DMS114 treated with DMSO at 0.1 percent for 48 hours (cell line): ENCODE data around the gene CNTN1.
"Not testable (repeated sequence)": the region's sequence is repeated elsewhere in the genome, so short reads cannot be mapped to it uniquely, and the experiment has no call there.

Experiments
- DNase-seq: peaks from one replicate; lab custom pipeline; 2025; ENCODE audit not compliant: unreplicated experiment; lab: John Stamatoyannopoulos, UW

CNTN1 gene

DNA sequence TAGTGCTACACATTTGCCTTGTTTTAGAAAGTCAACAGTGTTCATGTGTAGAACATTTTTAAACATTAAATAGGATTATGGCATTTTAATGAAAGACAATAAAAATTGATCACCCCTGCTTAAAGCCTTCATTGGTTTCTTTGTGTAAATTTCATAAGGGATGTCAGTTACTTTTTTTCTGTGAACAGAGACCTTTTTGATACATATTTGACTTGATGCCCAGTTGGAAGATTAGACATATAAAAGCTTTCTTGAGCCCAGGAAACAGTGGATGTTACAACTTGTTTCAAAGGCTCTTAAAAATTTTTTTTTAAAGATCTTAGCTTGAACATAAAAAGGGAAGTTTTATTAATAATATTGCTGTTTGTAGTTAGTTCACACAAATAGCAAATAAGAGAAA, 327.2 kb downstream of the CNTN1 start:
- no peak for DNase-seq

- no peak for DNase-seq
Measured at GRCh38 chr12:41023836-41024235, 331.6 kb downstream of the CNTN1 start.

DNA sequence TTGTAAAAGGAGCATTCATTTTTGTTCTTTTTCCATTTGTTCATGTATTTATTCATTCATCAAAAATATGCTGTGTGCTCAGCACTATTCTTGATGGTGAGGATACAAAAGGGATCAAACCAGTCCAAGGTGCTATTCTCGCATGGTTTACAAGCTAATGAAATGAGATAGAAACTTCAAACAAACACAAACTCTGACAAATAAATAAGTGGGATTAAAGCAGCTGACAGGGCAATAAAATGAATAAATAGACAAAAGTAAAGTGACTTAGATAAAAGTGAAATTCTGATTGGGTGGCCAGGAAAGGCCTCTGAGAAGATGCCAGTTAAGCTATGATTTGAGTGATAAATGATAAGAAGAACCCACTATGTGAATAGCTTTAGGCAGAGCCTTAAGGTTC, 333.9 kb downstream of the CNTN1 start:
- no peak for DNase-seq

- no peak for DNase-seq
Measured at GRCh38 chr12:41032386-41032785, 340.1 kb downstream of the CNTN1 start.

- no peak for DNase-seq
Measured at GRCh38 chr12:41034686-41035085, 342.4 kb downstream of the CNTN1 start.

- DNase-seq = no peak
Measured at GRCh38 chr12:41039461-41039860, 347.2 kb downstream of the CNTN1 start.

GRCh38 chr12:41045509-41045908, 353.3 kb downstream of the CNTN1 start:
- DNase-seq = peak; percentile 37

DNA sequence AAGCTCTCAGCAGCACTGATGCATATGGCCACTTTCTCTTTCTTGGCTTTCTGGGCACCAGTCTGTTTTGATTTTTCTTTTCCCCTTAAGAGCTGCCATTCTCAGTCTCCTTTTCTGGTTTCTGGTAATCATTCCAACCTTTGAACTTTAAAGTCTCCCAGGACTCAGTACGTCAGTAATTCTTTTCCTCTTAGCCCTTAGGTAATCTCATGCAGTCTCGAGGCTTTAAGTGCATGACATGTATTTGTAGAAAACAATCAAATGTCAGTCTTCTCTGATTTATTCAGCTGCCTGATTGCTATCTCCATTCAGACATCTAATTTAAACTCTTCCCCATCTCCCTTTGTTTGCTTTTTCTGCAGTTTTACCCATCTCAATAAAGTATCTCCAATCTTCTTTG, 356.8 kb downstream of the CNTN1 start:
- no peak for DNase-seq

- no peak for DNase-seq
Measured at GRCh38 chr12:41051954-41052353, 359.7 kb downstream of the CNTN1 start.

GRCh38 chr12:41052441-41052840, 360.2 kb downstream of the CNTN1 start:
- DNase-seq = no peak

- no peak for DNase-seq
Measured at GRCh38 chr12:41053046-41053445, 360.8 kb downstream of the CNTN1 start.

DNA sequence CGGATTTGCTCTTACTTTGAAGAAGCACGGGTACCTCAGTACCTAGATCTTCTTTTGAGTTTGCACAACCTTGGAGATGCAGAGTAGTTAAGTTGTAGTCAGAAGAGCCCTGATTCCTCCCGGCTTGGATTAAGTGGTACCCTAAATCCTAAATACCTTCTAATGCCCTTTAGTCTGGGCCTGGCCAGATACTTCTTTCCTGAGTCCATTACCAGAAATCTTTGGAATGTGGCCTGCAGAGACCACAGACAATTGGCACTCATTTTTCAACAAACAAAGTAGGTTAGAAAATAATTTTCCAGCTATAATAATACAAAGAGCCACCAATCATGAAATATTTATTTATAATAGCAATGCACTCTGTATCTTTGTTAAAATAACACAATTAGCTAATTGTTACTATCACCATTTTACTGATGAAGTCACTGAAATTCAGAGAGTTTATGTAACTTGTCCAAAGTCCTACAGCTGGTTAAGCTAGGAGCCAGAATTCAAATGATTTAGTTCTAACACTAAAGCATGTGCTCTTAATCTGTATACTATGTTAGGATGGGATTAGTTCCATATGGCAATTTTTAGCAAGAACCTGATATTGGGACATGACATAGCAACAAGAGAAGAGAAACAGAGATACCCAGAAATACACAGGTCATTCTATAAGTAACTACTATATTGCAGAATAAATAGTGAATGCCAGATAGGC, 363.8 kb downstream of the CNTN1 start:
- DNase-seq = peak; percentile 66

- no peak for DNase-seq
Measured at GRCh38 chr12:41058266-41058665, 366.0 kb downstream of the CNTN1 start.

- no peak for DNase-seq
Measured at GRCh38 chr12:41061192-41061591, 369.0 kb downstream of the CNTN1 start.

- DNase-seq = no peak
Measured at GRCh38 chr12:41064411-41064810, 372.2 kb downstream of the CNTN1 start.

- no peak for DNase-seq
Measured at GRCh38 chr12:41067941-41068645, 375.9 kb downstream of the CNTN1 start.

DNA sequence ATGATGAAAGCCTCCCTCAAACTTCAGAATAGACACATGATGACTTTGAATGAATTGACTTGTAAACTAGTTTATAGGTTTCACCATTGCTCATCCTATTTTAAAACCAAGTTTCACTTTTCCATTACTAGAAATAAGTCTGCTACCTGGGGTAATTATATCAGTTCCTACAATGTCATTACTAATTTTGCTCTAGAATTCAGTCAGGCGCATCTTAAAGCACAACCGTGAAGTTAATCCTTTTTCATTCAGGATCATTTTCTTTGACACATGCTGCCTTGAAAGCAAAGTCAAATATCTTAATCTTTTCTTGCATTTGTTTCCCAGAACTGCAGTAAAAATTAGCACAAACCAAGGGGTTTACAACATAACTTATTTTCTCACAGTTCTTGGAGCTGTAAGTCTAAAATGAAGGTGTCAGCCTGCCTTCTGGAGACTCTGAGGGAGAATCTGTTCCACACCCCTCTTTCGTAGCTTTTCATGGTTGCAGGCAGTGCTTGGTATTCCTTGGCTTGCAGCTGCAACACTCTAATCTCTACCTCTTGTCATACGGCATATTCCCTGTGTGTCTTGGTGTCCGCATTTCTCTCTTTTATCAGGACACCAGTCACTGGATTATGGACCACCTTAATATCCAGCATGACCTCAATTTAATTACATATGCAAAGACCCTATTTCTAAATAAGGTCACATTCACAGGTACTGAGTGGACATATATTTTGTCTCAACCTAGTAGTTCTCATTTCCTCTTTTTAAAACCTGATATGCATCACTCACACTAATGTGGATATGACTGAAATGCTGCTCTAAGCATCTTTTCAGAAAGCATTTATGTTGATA, 381.6 kb downstream of the CNTN1 start:
- no peak for DNase-seq

DNA sequence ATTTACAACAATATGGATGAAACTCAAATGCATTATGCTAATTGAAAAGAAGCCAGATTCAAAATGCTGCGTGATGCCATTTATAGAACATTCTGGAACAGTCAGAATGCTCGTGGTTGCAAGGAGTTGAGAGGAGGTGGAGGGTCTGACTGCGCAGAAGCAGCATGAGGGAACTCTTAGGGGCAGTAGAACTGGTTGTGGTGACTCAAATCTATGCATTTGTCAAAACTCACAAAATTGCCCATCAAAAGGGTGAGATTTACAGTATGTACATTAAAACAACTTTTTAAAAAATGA, 382.2 kb downstream of the CNTN1 start:
- DNase-seq = no peak

GRCh38 chr12:41076114-41076513, 383.9 kb downstream of the CNTN1 start:
- DNase-seq = no peak

DNA sequence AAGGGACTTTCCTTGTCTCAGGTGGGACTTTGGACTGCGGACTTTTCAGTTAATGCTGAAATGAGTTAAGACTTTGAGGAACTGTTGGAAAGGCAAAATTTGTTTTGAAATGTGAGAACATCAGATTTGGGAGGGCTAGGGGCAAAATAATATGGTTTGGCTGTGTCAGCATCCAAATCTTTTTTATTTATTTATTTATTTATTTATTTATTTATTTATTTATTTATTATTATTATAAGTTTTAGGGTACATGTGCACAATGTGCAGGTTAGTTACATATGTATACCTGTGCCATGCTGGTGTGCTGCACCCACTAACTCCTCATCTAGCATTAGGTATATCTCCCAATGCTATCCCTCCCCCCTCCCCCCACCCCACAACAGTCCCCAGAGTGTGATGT, 389.0 kb downstream of the CNTN1 start:
- DNase-seq = not testable (repeated sequence)

GRCh38 chr12:41089438-41089837, 397.2 kb downstream of the CNTN1 start:
- no peak for DNase-seq

- DNase-seq = no peak
Measured at GRCh38 chr12:41092115-41092514, 399.9 kb downstream of the CNTN1 start.
